Activated naive CD4-positive, alpha-beta T cell treated with anti-CD3 and anti-CD28 coated beads, Interleukin-2, amount 50 U/mL, for 24 hours (primary cell): ENCODE results near the gene ZNF337.
A peak's percentile ranks its signal among the peaks of the same experiment; 100 is the strongest.
"Not testable (repeated sequence)": the region's sequence is repeated elsewhere in the genome, so short reads cannot be mapped to it uniquely, and the experiment has no call there.

Experiments
- H3K27ac Mint-ChIP-seq: one replicate; pipeline ENCODE4 v1.8.0; 2021; ENCODE audit warnings: mild to moderate bottlenecking, mixed read lengths
- H3K27me3 Mint-ChIP-seq: one replicate; pipeline ENCODE4 v1.8.0; 2021; ENCODE audit warnings: mixed read lengths
- H3K36me3 Mint-ChIP-seq: one replicate; pipeline ENCODE4 v1.8.0; 2021; ENCODE audit warnings: mixed read lengths
- H3K4me1 Mint-ChIP-seq: one replicate; pipeline ENCODE4 v1.8.0; 2021; ENCODE audit warnings: mixed read lengths
- H3K4me3 Mint-ChIP-seq: one replicate; pipeline ENCODE4 v1.8.0; 2021; ENCODE audit warnings: mild to moderate bottlenecking, mixed read lengths
- H3K9me3 Mint-ChIP-seq: one replicate; pipeline ENCODE4 v1.8.0; 2021; ENCODE audit warnings: mixed read lengths

Gene ZNF337

DNA sequence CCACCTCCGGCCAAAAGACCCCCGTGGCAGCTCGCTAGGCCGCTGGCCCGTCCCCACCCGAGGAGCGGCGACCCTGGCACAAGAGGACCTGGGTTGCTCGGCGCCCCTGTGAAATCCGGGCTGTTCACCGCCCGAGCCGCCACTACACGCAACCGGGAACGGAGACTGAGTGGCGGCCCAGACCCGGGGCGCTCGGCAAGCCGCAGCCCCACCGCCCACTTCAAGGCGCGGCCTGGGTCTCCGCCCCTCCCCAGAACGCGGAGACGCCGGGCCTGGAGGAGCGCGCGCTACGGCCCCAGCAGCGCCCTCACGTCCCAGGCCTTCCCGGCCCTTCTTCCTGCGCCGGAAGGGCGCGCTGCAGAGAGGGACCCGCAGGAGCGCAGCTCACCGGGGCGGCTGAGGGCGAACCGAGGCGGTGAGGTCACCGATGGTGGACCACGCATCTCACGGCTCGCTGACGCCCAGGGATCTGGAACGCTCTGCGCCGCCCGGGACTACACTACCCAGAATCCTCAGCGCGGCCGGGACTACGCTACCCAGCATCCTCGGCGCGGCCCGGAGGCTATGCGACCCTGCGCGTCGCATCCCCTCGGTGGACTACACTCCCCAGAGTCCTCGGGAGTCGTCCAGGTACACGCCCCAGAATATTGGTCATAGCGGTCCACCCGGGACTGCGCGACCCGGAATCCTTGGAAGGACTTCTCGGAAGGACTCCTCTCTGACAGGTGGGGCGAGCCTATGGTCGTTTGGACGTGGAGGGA lies at the start of gene ZNF337:
Gene ZNF337, minus strand, starts transcription at position 483 of the 761 bp plus-strand sequence. CDS start 10,436 bp downstream, outside the sequence.
- peaks cover 8% of the 10 kb centered on the region for H3K9me3 Mint-ChIP-seq
- H3K27me3 Mint-ChIP-seq = no peaks in the 10 kb centered on the region
- peaks cover 15% of the 10 kb centered on the region for H3K36me3 Mint-ChIP-seq
- H3K27ac Mint-ChIP-seq = peak within 1 kb of the TSS; percentile 87
- peak within 1 kb of the TSS; percentile 97 for H3K4me3 Mint-ChIP-seq
- H3K4me1 Mint-ChIP-seq = peaks cover 48% of the 10 kb centered on the region

- Mint-ChIP-seq H3K4me3 (no peak overlapping the region), H3K4me1 (peaks cover 3% of the 10 kb centered on the region), H3K9me3 (no peaks in the 10 kb centered on the region), H3K27ac (no peak overlapping the region), H3K36me3 (no peaks in the 10 kb centered on the region), H3K27me3 (no peaks in the 10 kb centered on the region)
These were observed 49.1 kb upstream of the ZNF337 start for GRCh38 chr20:25745738-25746137.

DNA sequence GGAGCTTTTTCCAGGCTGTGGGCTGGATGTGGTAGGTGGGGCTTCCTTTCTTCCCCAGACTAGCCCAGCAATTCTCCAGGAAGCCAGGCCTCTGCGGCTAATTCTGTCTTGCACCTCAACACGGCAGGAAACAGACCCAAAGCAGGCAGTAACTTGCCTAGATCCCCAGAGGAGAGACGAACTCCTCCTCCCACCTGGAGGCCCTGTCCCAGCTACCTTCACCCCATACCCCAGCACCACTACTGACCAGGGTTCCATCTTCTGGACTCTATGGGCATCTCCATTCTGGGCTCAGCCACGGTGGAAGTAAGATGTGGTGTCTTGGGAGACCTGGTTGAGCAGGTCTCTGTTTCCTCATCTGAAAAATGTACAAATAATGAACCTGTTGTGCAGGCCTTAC lies 48.4 kb upstream of the ZNF337 start:
- peaks cover 3% of the 10 kb centered on the region for H3K4me1 Mint-ChIP-seq
- H3K27me3 Mint-ChIP-seq = no peaks in the 10 kb centered on the region
- H3K9me3 Mint-ChIP-seq = no peaks in the 10 kb centered on the region
- H3K27ac Mint-ChIP-seq = no peak overlapping the region
- H3K36me3 Mint-ChIP-seq = no peaks in the 10 kb centered on the region
- H3K4me3 Mint-ChIP-seq = no peak overlapping the region

- Mint-ChIP-seq H3K4me1 (peaks cover 12% of the 10 kb centered on the region), H3K4me3 (no peak overlapping the region), H3K27me3 (no peaks in the 10 kb centered on the region), H3K36me3 (no peaks in the 10 kb centered on the region), H3K27ac (no peak overlapping the region), H3K9me3 (no peaks in the 10 kb centered on the region)
These were observed 47.6 kb upstream of the ZNF337 start for GRCh38 chr20:25744261-25744660.

DNA sequence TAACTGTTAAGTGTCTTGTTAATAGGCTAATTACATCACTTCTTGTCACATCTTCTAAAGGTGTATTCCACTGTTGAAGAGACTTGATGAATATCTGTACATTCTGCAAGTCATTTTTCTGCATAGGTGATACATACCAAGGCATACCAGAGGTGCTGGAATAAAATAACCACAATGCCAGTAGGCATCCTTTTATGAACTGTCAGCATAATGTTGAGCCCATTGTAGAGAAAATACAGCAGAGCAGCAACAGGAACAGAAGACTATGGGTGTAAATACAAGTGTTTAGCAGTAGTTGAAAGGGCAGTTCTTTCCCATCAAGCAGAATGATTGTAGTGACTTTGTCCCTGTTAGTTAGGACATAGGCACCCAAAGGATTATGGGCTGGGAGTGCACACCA lies 44.4 kb upstream of the ZNF337 start:
- peaks cover 16% of the 10 kb centered on the region for H3K4me1 Mint-ChIP-seq
- H3K36me3 Mint-ChIP-seq = peaks cover 2% of the 10 kb centered on the region
- no peaks in the 10 kb centered on the region for H3K9me3 Mint-ChIP-seq
- no peak overlapping the region for H3K27ac Mint-ChIP-seq
- H3K27me3 Mint-ChIP-seq = no peaks in the 10 kb centered on the region
- no peak overlapping the region for H3K4me3 Mint-ChIP-seq

DNA sequence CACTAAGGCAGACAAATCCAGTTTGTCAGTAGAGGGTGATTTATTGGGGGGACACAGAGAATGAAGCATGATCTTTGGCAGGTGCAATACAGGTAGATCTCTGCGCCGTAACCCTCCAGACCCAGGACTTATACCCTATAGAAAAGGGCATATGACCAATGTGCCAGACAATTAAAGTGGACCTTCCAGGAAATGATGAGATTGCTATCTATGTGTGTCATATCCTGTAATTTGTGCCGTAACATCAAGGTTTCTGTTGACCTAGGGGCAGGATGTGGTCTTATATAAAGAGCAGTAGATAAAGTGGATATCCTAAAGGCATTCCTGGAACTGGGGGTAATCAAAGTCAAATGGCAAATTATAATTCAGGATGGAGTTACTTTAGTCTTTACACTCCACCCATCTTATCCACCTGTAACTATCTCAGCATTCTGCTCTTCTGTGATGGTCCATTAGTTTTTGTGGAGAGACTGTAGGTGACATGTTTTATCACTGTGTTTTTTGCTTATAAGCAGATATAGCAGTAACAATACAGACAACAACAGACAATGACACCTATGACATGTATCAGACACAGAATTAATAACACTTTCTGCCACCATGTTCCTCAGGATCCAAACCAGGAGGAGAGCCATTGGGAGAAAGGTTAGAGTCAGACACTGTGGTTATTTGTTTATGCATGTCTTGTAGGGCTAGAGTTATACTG lies 43.1 kb upstream of the ZNF337 start:
- no peaks in the 10 kb centered on the region for H3K27me3 Mint-ChIP-seq
- peak overlapping the region; percentile 16 for H3K4me3 Mint-ChIP-seq
- H3K9me3 Mint-ChIP-seq = no peaks in the 10 kb centered on the region
- peaks cover 4% of the 10 kb centered on the region for H3K36me3 Mint-ChIP-seq
- H3K4me1 Mint-ChIP-seq = peaks cover 16% of the 10 kb centered on the region
- peak overlapping the region; percentile 68 for H3K27ac Mint-ChIP-seq

GRCh38 chr20:25738198-25738597 lies 41.5 kb upstream of the ZNF337 start:
- Mint-ChIP-seq H3K36me3 (peaks cover 6% of the 10 kb centered on the region), H3K27me3 (no peaks in the 10 kb centered on the region), H3K27ac (no peak overlapping the region), H3K9me3 (no peaks in the 10 kb centered on the region), H3K4me1 (peaks cover 16% of the 10 kb centered on the region), H3K4me3 (no peak overlapping the region)

GRCh38 chr20:25733903-25734302 lies 37.2 kb upstream of the ZNF337 start:
- Mint-ChIP-seq H3K4me3 (no peak overlapping the region), H3K27ac (no peak overlapping the region), H3K36me3 (peaks cover 6% of the 10 kb centered on the region), H3K9me3 (no peaks in the 10 kb centered on the region), H3K4me1 (peaks cover 4% of the 10 kb centered on the region), H3K27me3 (no peaks in the 10 kb centered on the region)

DNA sequence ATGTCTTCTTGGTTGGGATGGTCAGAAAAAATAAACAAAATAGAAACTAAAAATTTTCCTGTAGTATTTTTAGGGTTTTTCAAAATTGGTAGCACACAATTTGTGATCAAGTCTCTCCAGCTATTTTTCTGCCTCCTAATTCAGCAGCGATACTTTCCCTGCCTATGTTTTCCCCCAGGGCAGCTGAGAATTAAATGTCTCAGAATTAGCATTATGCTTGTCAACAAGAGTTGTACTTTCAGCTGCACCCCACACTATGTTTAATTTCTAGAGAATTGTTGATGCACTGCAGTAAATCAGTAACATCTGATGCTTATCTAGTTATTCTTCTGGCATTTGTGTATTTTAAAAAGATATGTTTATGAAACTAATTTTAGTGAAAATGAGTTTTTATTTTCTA lies 34.2 kb upstream of the ZNF337 start:
- Mint-ChIP-seq H3K9me3 (peaks cover 3% of the 10 kb centered on the region), H3K4me3 (no peak overlapping the region), H3K4me1 (peaks cover 7% of the 10 kb centered on the region), H3K36me3 (peaks cover 16% of the 10 kb centered on the region), H3K27ac (no peak overlapping the region), H3K27me3 (no peaks in the 10 kb centered on the region)

- Mint-ChIP-seq H3K4me1 (peaks cover 14% of the 10 kb centered on the region), H3K27ac (no peak overlapping the region), H3K27me3 (no peaks in the 10 kb centered on the region), H3K4me3 (peak overlapping the region; percentile 15), H3K9me3 (peaks cover 32% of the 10 kb centered on the region), H3K36me3 (peaks cover 41% of the 10 kb centered on the region)
These were observed 29.7 kb upstream of the ZNF337 start for GRCh38 chr20:25726357-25726756.

DNA sequence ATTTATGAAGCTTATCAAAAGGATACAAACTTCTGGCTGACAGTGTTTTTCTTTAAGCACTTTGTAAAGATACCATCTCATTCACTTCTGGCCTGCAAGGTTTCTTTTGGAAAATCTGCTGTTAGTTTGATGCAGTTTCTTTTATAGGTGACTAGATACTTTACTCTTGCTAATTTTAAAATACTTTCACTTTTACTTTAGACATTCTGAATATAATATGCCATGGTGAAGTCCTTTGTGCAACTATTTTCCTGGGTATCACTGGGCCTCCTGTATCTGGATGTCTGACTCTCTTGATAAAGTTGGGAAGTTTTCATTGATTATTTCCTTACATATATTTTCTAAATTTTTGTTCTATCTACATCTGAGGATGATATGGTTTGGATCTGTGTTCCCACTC lies 29.0 kb upstream of the ZNF337 start:
- no peak overlapping the region for H3K27ac Mint-ChIP-seq
- H3K4me3 Mint-ChIP-seq = peak overlapping the region; percentile 4
- H3K36me3 Mint-ChIP-seq = peaks cover 46% of the 10 kb centered on the region
- H3K27me3 Mint-ChIP-seq = no peaks in the 10 kb centered on the region
- H3K4me1 Mint-ChIP-seq = peaks cover 19% of the 10 kb centered on the region
- H3K9me3 Mint-ChIP-seq = peaks cover 32% of the 10 kb centered on the region

DNA sequence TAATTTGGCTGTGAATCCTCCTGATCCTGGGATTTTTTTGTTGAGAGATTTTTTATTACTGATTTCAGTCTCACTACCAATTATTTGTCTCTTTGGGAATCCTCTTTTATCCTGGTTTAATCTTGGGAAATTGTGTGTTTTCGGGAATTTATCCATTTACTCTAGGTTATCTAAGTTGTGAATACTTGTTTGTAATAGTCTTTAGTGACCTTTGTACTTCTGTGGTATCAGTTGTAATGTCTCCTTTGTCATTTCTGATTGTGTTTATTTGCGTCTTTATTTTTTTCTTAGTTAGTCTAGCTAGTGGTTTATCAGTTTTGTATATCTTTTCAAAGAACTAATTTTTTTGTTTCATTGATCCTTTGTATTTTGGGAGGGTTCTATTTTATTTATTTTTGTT lies 27.3 kb upstream of the ZNF337 start:
- Mint-ChIP-seq H3K4me1 (peaks cover 29% of the 10 kb centered on the region), H3K27me3 (no peaks in the 10 kb centered on the region), H3K36me3 (peaks cover 49% of the 10 kb centered on the region), H3K9me3 (peaks cover 32% of the 10 kb centered on the region), H3K4me3 (no peak overlapping the region), H3K27ac (no peak overlapping the region)

- Mint-ChIP-seq H3K27ac (no peak overlapping the region), H3K4me1 (peaks cover 34% of the 10 kb centered on the region), H3K9me3 (peaks cover 36% of the 10 kb centered on the region), H3K36me3 (peaks cover 46% of the 10 kb centered on the region), H3K4me3 (no peak overlapping the region), H3K27me3 (no peaks in the 10 kb centered on the region)
These were observed 23.6 kb upstream of the ZNF337 start for GRCh38 chr20:25720285-25720684.

DNA sequence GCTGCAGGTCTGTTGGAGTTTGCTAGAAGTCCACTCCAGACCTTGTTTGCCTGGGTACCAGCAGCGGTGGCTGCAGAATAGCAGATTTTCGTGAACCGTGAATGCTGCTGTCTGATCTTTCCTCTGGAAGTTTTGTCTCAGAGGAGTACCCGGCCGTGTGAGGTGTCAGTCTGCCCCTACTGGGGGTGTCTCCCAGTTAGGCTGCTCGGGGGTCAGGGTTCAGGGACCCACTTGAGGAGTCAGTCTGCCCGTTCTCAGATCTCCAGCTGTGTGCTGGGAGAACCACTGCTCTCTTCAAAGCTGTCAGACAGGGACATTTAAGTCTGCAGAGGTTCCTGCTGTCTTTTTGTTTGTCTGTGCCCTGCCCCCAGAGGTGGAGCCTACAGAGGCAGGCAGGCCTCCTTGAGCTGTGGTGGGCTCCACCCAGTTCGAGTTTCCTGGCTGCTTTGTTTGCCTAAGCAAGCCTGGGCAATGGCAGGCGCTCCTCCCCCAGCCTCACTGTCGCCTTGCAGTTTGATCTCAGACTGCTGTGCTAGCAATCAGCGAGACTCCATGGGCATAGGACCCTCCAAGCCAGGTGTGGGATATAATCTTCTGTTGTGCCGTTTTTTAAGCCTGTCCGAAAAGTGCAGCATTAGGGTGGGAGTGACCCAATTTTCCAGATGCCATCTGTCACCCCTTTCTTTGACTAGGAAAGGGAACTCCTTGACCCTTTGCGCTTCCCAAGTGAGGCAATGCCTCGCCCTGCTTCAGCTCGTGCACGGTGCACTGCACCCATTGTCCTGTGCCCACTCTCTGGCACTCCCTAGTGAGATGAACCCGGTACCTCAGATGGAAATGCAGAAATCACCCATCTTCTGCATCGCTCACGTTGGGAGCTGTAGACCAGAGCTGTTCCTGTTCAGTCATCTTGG lies 22.5 kb upstream of the ZNF337 start:
- H3K27ac Mint-ChIP-seq, H3K27me3 Mint-ChIP-seq: not testable (repeated sequence)
- H3K36me3 Mint-ChIP-seq = peaks cover 40% of the 10 kb centered on the region
- peak overlapping the region; percentile 68 for H3K4me3 Mint-ChIP-seq
- peaks cover 30% of the 10 kb centered on the region for H3K4me1 Mint-ChIP-seq
- peaks cover 29% of the 10 kb centered on the region for H3K9me3 Mint-ChIP-seq

GRCh38 chr20:25707695-25708094 lies 11.0 kb upstream of the ZNF337 start:
- Mint-ChIP-seq H3K9me3 (peaks cover 1% of the 10 kb centered on the region), H3K36me3 (peaks cover 20% of the 10 kb centered on the region), H3K27me3 (no peaks in the 10 kb centered on the region), H3K27ac (no peak overlapping the region), H3K4me1 (peaks cover 23% of the 10 kb centered on the region), H3K4me3 (no peak overlapping the region)
